ENCODE data around the gene TRPT1. TPM values are rescaled to one million over a fixed set of nuclear protein-coding genes. Genes with fewer than 3 reads are reported as not detected.

TRPT1 gene
- total RNA-seq, 1 experiment from 2014 or later: 66.1 TPM

- Histone ChIP-seq H3K4me1 (ENCODE audit: control insufficient read depth, insufficient read depth, low read length) (peaks cover 49% of the 10 kb centered on the region), H3K36me3 (ENCODE audit: control insufficient read depth, insufficient read depth, low read length) (no peaks in the 10 kb centered on the region; the same call in 1 of the 2 replicates), H3K27me3 (ENCODE audit: control insufficient read depth, insufficient read depth, low read length) (no peaks in the 10 kb centered on the region), H3K27ac (ENCODE audit: low read length) (peak overlapping the region; percentile 87), H3K4me3 (ENCODE audit: low read depth in 2 of 2, low read length in 2 of 2) (peak overlapping the region; percentile 68 to 79), H3K9me3 (ENCODE audit: control insufficient read depth, insufficient read depth, low read depth, low read length) (no peaks in the 10 kb centered on the region)
- TSS peak; percentile 62 for BruUV-seq (replicated peaks)
- in situ Hi-C loops (cut with HindIII; ENCODE audit: low pct_unique_long_range_greater_than_20kb, low sequenced_read_pairs): no loop called here
- TF ChIP-seq CTCF (IDR thresholded peaks at IDR 0.05) (no peak), REST (IDR thresholded peaks at IDR 0.05; ENCODE audit: insufficient read depth in 1 of 2, low read depth in 2 of 2, low read length in 1 of 2) (no peak), SIN3A (IDR thresholded peaks at IDR 0.05; ENCODE audit: borderline replicate concordance, insufficient read depth, low read depth, low read length) (no peak)
- POLR2A ChIA-PET: interaction anchor here (0.7 kb wide), 1 partner anchor 10 kb away, joined by 5 read pairs; no protein-coding TSS in a partner anchor
- CTCF ChIA-PET: no interaction called here
- intact Hi-C loops (cut with micrococcal nuclease; ENCODE audit: unreplicated experiment): no loop called here
- DNase-seq (ENCODE audit: low read depth, low spot score) (no peak), ATAC-seq (no peak)
These were observed 5.0 kb upstream of the TRPT1 start for GRCh38 chr11:64230985-64231365.

- ChIA-PET POLR2A (interaction anchor here (0.5 to 1.0 kb wide), 5 partner anchors 13 to 1308 kb away, joined by 3 to 8 read pairs (median 4); no protein-coding TSS in a partner anchor), CTCF (interaction anchor here (0.7 kb wide), 1 partner anchor 249 kb away, joined by 3 read pairs; no protein-coding TSS in a partner anchor)
These were observed 4.4 kb upstream of the TRPT1 start, which contains the start of gene DNAJC4 for GRCh38 chr11:64230171-64230984. DNAJC4 (plus strand) TSS chr11:64230548; CDS start chr11:64230855, 307 bp downstream.

More at GRCh38 chr11:64230171-64230984, 4.4 kb upstream of the TRPT1 start, which contains the start of gene DNAJC4:
- peak within 1 kb of the TSS; percentile 87 for H3K27ac ChIP-seq (ENCODE audit: low read length)
- H3K4me1 ChIP-seq (ENCODE audit: control insufficient read depth, insufficient read depth, low read length): peaks cover 47% of the 10 kb centered on the region
- ATAC-seq (peak; percentile 59), DNase-seq (ENCODE audit: low read depth, low spot score) (no peak)
- in situ Hi-C loops (cut with HindIII; ENCODE audit: low pct_unique_long_range_greater_than_20kb, low sequenced_read_pairs) (no loop called here), intact Hi-C loops (cut with micrococcal nuclease; ENCODE audit: unreplicated experiment) (no loop called here)
- no peaks in the 10 kb centered on the region for H3K27me3 ChIP-seq (ENCODE audit: control insufficient read depth, insufficient read depth, low read length)
- no peaks in the 10 kb centered on the region for H3K9me3 ChIP-seq (ENCODE audit: control insufficient read depth, insufficient read depth, low read depth, low read length)
- peak within 1 kb of the TSS; percentile 68 to 79 for H3K4me3 ChIP-seq (ENCODE audit: low read depth in 2 of 2, low read length in 2 of 2)
- BruUV-seq (replicated peaks): no TSS peak
- peaks cover 2% of the 10 kb centered on the region; the same call in 1 of the 2 replicates for H3K36me3 ChIP-seq (ENCODE audit: control insufficient read depth, insufficient read depth, low read length)
- peak; percentile 71 for TF ChIP-seq POLR2AphosphoS5 (IDR thresholded peaks at IDR 0.05; ENCODE audit: low read depth, low read length)
- TF ChIP-seq SIN3A (IDR thresholded peaks at IDR 0.05; ENCODE audit: borderline replicate concordance, insufficient read depth, low read depth, low read length): no peak; the same call in 1 of the 2 replicates
- no peak for TF ChIP-seq CTCF (IDR thresholded peaks at IDR 0.05)

Measured in Panc1 (cell line).